H1 (cell line): ENCODE measurements around the gene ARRB1. TPM values are rescaled to one million over a fixed set of nuclear protein-coding genes. Genes with fewer than 3 reads are reported as not detected.

Experiments used
- CTCF ChIA-PET: fragments of 300-600 bp; sonication (Branson Sonifier 250); formaldehyde crosslinking; loops from one replicate; lab custom pipeline; 2021; ENCODE audit not compliant: partially characterized antibody; lab: Charles Lee
- POLR2A ChIA-PET: fragments of 300-600 bp; sonication (Branson Sonifier 250); formaldehyde crosslinking; loops from one replicate; lab custom pipeline; 2021; ENCODE audit warnings: inconsistent platforms; ENCODE audit not compliant: partially characterized antibody; lab: Charles Lee
- DNase-seq, 2 experiments: peaks; one replicate each; pipeline versions ENCODE4 v3.0.0 to v3.0.0-alpha.2; 2010 to 2022; ENCODE audit warnings: low spot score in 2 of 2, low read depth in 1 of 2, mixed read lengths in 1 of 2
- FAIRE-seq: peaks from 2 replicates; lab custom pipeline; 2011; peaks lifted over from hg19 to GRCh38; lab: Jason Lieb, UNC
- H2AFZ ChIP-seq: 2 replicates; pipeline ENCODE4 v1.8.1; 2012; ENCODE audit warnings: low read length, inconsistent platforms
- H2AK5ac ChIP-seq: 2 replicates; pipeline ENCODE4 v1.6.1; 2013; ENCODE audit warnings: low read depth, low read length
- H2BK120ac ChIP-seq: replicated peaks from 2 replicates; pipeline ENCODE3; 2013; ENCODE audit warnings: low read depth, low read length, inconsistent platforms
- H2BK12ac ChIP-seq: 2 replicates; pipeline ENCODE4 v1.6.1; 2013; ENCODE audit warnings: low read depth, low read length
- H2BK15ac ChIP-seq: 2 replicates; pipeline ENCODE4 v1.6.1; 2013; ENCODE audit warnings: low read length
- H2BK20ac ChIP-seq: 2 replicates; pipeline ENCODE4 v1.6.1; 2013; ENCODE audit warnings: low read length
- H2BK5ac ChIP-seq: 2 replicates; pipeline ENCODE4 v1.6.1; 2013; ENCODE audit warnings: low read depth, low read length
- H3K14ac ChIP-seq: 2 replicates; pipeline ENCODE4 v1.6.1; 2013; ENCODE audit warnings: inconsistent platforms; ENCODE audit not compliant: insufficient read length
- H3K18ac ChIP-seq: 2 replicates; pipeline ENCODE4 v1.6.1; 2013; ENCODE audit warnings: low read length; ENCODE audit errors: extremely low read depth
- H3K23ac ChIP-seq: 2 replicates; pipeline ENCODE4 v1.6.1; 2013; ENCODE audit warnings: inconsistent platforms; ENCODE audit not compliant: insufficient read length
- H3K23me2 ChIP-seq: 2 replicates; pipeline ENCODE4 v1.6.1; 2013; ENCODE audit warnings: low read depth, low read length
- H3K27ac ChIP-seq: 2 replicates; pipeline ENCODE4 v1.6.1; 2011; ENCODE audit warnings: low read depth, low read length, inconsistent platforms
- H3K27me3 ChIP-seq, 4 experiments: replicated peaks in 1 of 4; 1 replicate in 1 of 4; 2 replicates in 3 of 4; pipeline versions ENCODE4 v1.6.1 to v1.8.1; 2011 to 2013; ENCODE audit warnings: low read length in 3 of 4, mild to moderate bottlenecking in 3 of 4, inconsistent platforms in 2 of 4, mixed read lengths in 2 of 4, moderate library complexity in 1 of 4; ENCODE audit not compliant: control insufficient read depth in 3 of 4, insufficient read depth in 3 of 4; ENCODE audit errors: extremely low read depth in 1 of 4
- H3K36me3 ChIP-seq, 4 experiments: 2 replicates each; pipeline versions ENCODE4 v1.6.1 to v1.8.1; 2011 to 2013; ENCODE audit warnings: mild to moderate bottlenecking in 4 of 4, low read length in 3 of 4, moderate library complexity in 2 of 4, control low read depth in 1 of 4, inconsistent platforms in 1 of 4; ENCODE audit not compliant: insufficient read depth in 4 of 4, control insufficient read depth in 2 of 4
- H3K4ac ChIP-seq: replicated peaks from 2 replicates; pipeline ENCODE3; 2013; ENCODE audit warnings: low read length, low read depth, mixed read lengths, inconsistent platforms; ENCODE audit not compliant: insufficient read length
- H3K4me1 ChIP-seq, 4 experiments: replicated peaks in 1 of 4; 1 replicate in 1 of 4; 2 replicates in 3 of 4; pipeline versions ENCODE4 v1.6.1 to v1.8.1; 2011 to 2013; ENCODE audit warnings: low read length in 3 of 4, inconsistent platforms in 2 of 4, mixed read lengths in 1 of 4; ENCODE audit not compliant: insufficient read depth in 4 of 4, control insufficient read depth in 3 of 4
- H3K4me2 ChIP-seq, 2 experiments: 2 replicates each; pipeline versions ENCODE4 v1.6.1 to v1.8.1; 2011 to 2013; ENCODE audit warnings: low read depth in 2 of 2, low read length in 2 of 2, control low read depth in 1 of 2, inconsistent platforms in 1 of 2, mild to moderate bottlenecking in 1 of 2; ENCODE audit not compliant: insufficient read depth in 1 of 2
- H3K4me3 ChIP-seq, 4 experiments: fragments of 200-600, 300-600 bp in 1 of 4; sonication (generic), shearing (Covaris generic), sonication (Bioruptor Twin) in 1 of 4; 2 replicates each; pipeline versions ENCODE4 v1.5.1 to v1.8.1; 2011 to 2016; ENCODE audit warnings: low read length in 4 of 4, low read depth in 3 of 4, control low read depth in 2 of 4, inconsistent platforms in 2 of 4, mild to moderate bottlenecking in 2 of 4, mixed read lengths in 1 of 4, moderate library complexity in 1 of 4; ENCODE audit not compliant: insufficient read depth in 2 of 4; ENCODE audit errors: extremely low read depth in 1 of 4
- H3K56ac ChIP-seq: replicated peaks from 2 replicates; pipeline ENCODE3; 2013; ENCODE audit warnings: low read depth, mild to moderate bottlenecking, mixed read lengths, low read length, inconsistent platforms; ENCODE audit not compliant: insufficient read length
- H3K79me1 ChIP-seq: 2 replicates; pipeline ENCODE4 v1.6.1; 2013; ENCODE audit warnings: low read depth, low read length, control low read depth
- H3K79me2 ChIP-seq, 2 experiments: 2 replicates each; pipeline versions ENCODE4 v1.6.1 to v1.8.1; 2012 to 2013; ENCODE audit warnings: low read length in 2 of 2, mild to moderate bottlenecking in 2 of 2, inconsistent platforms in 1 of 2; ENCODE audit not compliant: insufficient read depth in 2 of 2, control insufficient read depth in 1 of 2
- H3K9ac ChIP-seq, 4 experiments: replicated peaks in 1 of 4; 1 replicate in 1 of 4; 2 replicates in 3 of 4; pipeline versions ENCODE4 v1.6.1 to v1.8.1; 2011 to 2013; ENCODE audit warnings: low read depth in 3 of 4, low read length in 3 of 4, control low read depth in 2 of 4, mild to moderate bottlenecking in 2 of 4, moderate library complexity in 2 of 4, inconsistent platforms in 1 of 4; ENCODE audit errors: extremely low read depth in 1 of 4
- H3K9me3 ChIP-seq, 2 experiments: 2 replicates each; pipeline versions ENCODE4 v1.6.1 to v1.8.1; 2012 to 2013; ENCODE audit warnings: mild to moderate bottlenecking in 2 of 2, moderate library complexity in 2 of 2, control low read depth in 1 of 2, inconsistent platforms in 1 of 2, low read depth in 1 of 2, low read length in 1 of 2, mixed read lengths in 1 of 2; ENCODE audit not compliant: insufficient read depth in 2 of 2
- H4K20me1 ChIP-seq, 2 experiments: replicated peaks in 1 of 2; 2 replicates each; pipeline versions ENCODE3 to v1.8.1; 2011 to 2013; ENCODE audit warnings: inconsistent platforms in 2 of 2, low read length in 2 of 2, mild to moderate bottlenecking in 1 of 2; ENCODE audit not compliant: insufficient read depth in 2 of 2, control insufficient read depth in 1 of 2
- H4K5ac ChIP-seq: 2 replicates; pipeline ENCODE4 v1.6.1; 2013; ENCODE audit warnings: low read length, low read depth, mixed read lengths, inconsistent platforms; ENCODE audit not compliant: insufficient read length
- H4K8ac ChIP-seq: 2 replicates; pipeline ENCODE4 v1.8.0; 2013; ENCODE audit warnings: mild to moderate bottlenecking, moderate library complexity, low read length, inconsistent platforms; ENCODE audit not compliant: insufficient read depth; ENCODE audit errors: extremely low read depth
- H4K91ac ChIP-seq: replicated peaks from 2 replicates; pipeline ENCODE3; 2013; ENCODE audit warnings: low read length, mixed read lengths, inconsistent platforms; ENCODE audit not compliant: insufficient read length
- CREB1 ChIP-seq: IDR thresholded peaks from 2 replicates; pipeline ENCODE4 v1.6.1; 2012; ENCODE audit warnings: inconsistent platforms
- FOSL1 ChIP-seq: IDR thresholded peaks from 2 replicates; pipeline ENCODE4 v1.6.1; 2011; ENCODE audit warnings: mild to moderate bottlenecking, low read depth, low read length, moderate library complexity; ENCODE audit not compliant: insufficient read depth
- NRF1 ChIP-seq: IDR thresholded peaks from 2 replicates; pipeline ENCODE4 v1.6.1; 2011; ENCODE audit warnings: mild to moderate bottlenecking, low read depth, low read length, improper control_type of control experiment
- PHF8 ChIP-seq: fragments of 200-600 bp; sonication (generic); conservative IDR thresholded peaks from 2 replicates; pipeline ENCODE4 v1.7.1; 2012; ENCODE audit warnings: low read depth, mild to moderate bottlenecking, inconsistent platforms, low read length, moderate library complexity
- POU5F1 ChIP-seq: IDR thresholded peaks from 2 replicates; pipeline ENCODE4 v1.6.1; 2011; ENCODE audit warnings: low read depth, mild to moderate bottlenecking, low read length, moderate library complexity
- SIN3A ChIP-seq, 2 experiments: IDR thresholded peaks in 1 of 2; conservative IDR thresholded peaks in 1 of 2; 2 replicates each; pipeline ENCODE4 v1.6.1; 2011 to 2012; ENCODE audit warnings: low read length in 2 of 2, improper control_type of control experiment in 1 of 2, low read depth in 1 of 2, mild to moderate bottlenecking in 1 of 2
- WGBS, 2 experiments: shearing (Covaris generic) in 1 of 2; methylation state at CpG; one replicate each; pipeline versions ENCODE4 v1.1.6 to v1.1.7; 2013 to 2015; ENCODE audit warnings: low lambda C conversion rate in 2 of 2, mixed read lengths in 2 of 2, inconsistent platforms in 1 of 2, low coverage in 1 of 2, missing lambda C conversion rate in 1 of 2; ENCODE audit not compliant: insufficient replicate concordance in 2 of 2, insufficient coverage in 1 of 2, insufficient read length in 1 of 2; ENCODE audit errors: extremely low coverage in 1 of 2, missing lambda C conversion rate in 1 of 2; 5-methylcytosine and 5-hydroxymethylcytosine counted together
- polyA plus RNA-seq, 7 experiments: library from polyadenylated mRNA; depleted of rRNA in 3 of 7; stranded (reverse) in 5 of 7; unstranded in 2 of 7; fragments of >200 nt in 5 of 7; fragments of 200-250 nt in 2 of 7; gene quantifications; 1 replicate in 5 of 7; 2 replicates in 1 of 7; 4 replicates in 1 of 7; pipeline versions ENCODE4 v1.2.1 to v1.2.3, GENCODE V29; 2011 to 2013; ENCODE audit warnings: missing spikeins in 2 of 7, mixed read lengths in 2 of 7
- total RNA-seq: library from RNA; stranded (reverse); fragmentation: NEBNext Ultra II Directional; extraction: Animal tissue kit (Norgen Biotek cat#: 25700); gene quantifications from 2 replicates; pipeline ENCODE4 v1.2.1, GENCODE V29; 2021

The ARRB1 gene
- total and polyA plus RNA-seq, 2 of the 8 experiments (the other 6 are each of a cell fraction or from before 2014, with no cell fraction given): 9.4 to 31.8 TPM

GRCh38 chr11:75344761-75345454 is 6.6 kb downstream of the ARRB1 start:
- WGBS, 2 experiments: 88% methylated on average over 9 of the region's 11 CpGs; no CpG with 5 or more reads in 1 of the 2 experiments
- peak overlapping the region; percentile 54 for H2BK20ac ChIP-seq
- H3K9me3 ChIP-seq: no peaks in the 10 kb centered on the region
- FAIRE-seq: no peak
- POLR2A ChIA-PET: no interaction called here
- H2BK5ac ChIP-seq: peak overlapping the region; percentile 80; the same call in 1 of the 2 replicates
- H3K4me3 ChIP-seq: no peak overlapping the region
- DNase-seq: no peak
- H4K20me1 ChIP-seq: no peaks in the 10 kb centered on the region
- no peak overlapping the region for H2BK120ac ChIP-seq
- H3K36me3 ChIP-seq: no peaks in the 10 kb centered on the region
- no peak overlapping the region for H3K27ac ChIP-seq
- TF ChIP-seq CREB1 (no peak), SIN3A (conservative IDR thresholded peaks at IDR 0.05 in 1 of 2, IDR thresholded peaks at IDR 0.05 in 1 of 2; ENCODE audit: low read depth in 1 of 2, low read length in 2 of 2) (no peak), FOSL1 (no peak), NRF1 (no peak), POU5F1 (no peak), PHF8 (no peak)
- H4K5ac ChIP-seq: no peak overlapping the region
- H3K18ac ChIP-seq: peak overlapping the region; percentile 34; the same call in 1 of the 2 replicates
- peaks cover 16 to 50% (median 28%) of the 10 kb centered on the region in 4 experiments for H3K4me1 ChIP-seq
- CTCF ChIA-PET: interaction anchor here (2.3 to 2.6 kb wide), 2 partner anchors 10 to 64 kb away, joined by 8 read pairs; no protein-coding TSS in a partner anchor
- H4K8ac ChIP-seq: no peak overlapping the region
- H3K27me3 ChIP-seq: no peaks in the 10 kb centered on the region; a peak in 1 of 7 replicates
- no peak overlapping the region for H3K14ac ChIP-seq
- no peak overlapping the region for H3K23ac ChIP-seq
- peaks cover 5% of the 10 kb centered on the region for H3K79me1 ChIP-seq
- H3K56ac ChIP-seq: no peak overlapping the region
- H3K4me2 ChIP-seq: no peak overlapping the region
- H2AK5ac ChIP-seq: peak overlapping the region; percentile 93; the same call in 1 of the 2 replicates
- H3K79me2 ChIP-seq: peaks cover 0 to 3% of the 10 kb centered on the region in 2 experiments; a peak in 1 of 4 replicates
- H3K23me2 ChIP-seq: no peaks in the 10 kb centered on the region
- peak overlapping the region; percentile 63 for H4K91ac ChIP-seq
- no peak overlapping the region for H3K9ac ChIP-seq
- peak overlapping the region; percentile 93; the same call in 1 of the 2 replicates for H2BK15ac ChIP-seq
- H2BK12ac ChIP-seq: peak overlapping the region; percentile 96; the same call in 1 of the 2 replicates
- no peak overlapping the region for H2AFZ ChIP-seq
- no peak overlapping the region for H3K4ac ChIP-seq
